Measurements from ENCODE around the gene AIFM2. TPM values are rescaled to one million over a fixed set of nuclear protein-coding genes. Genes with fewer than 3 reads are reported as not detected.

The AIFM2 gene
- polyA plus RNA-seq, 3 donors, result 0.28 to 2.1 (median 0.41) TPM

DNA sequence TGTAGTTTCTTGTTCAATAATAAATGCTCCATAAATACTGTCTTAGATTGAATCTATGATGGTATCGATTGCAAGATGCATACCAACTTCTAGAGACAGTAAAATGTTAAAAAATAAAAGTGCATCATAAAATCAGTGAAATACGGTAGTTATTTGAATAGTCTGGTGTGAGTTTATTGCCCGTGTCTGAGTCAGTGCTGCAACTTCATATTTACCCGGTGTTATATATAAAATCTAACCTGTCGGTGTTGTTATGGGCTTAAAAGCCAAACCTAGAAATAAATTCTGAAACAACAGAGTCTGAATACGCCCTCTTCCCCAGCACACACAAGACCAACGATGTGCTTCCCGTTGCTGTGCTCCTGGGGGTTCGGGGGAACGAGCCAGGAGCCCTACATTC lies 63.7 kb downstream of the AIFM2 start:
- no peak overlapping the region for H3K4me3 Mint-ChIP-seq
- Histone ChIP-seq H2AFZ (ENCODE audit: insufficient read depth, low read depth, low read length, poor library complexity, severe bottlenecking) (no peak overlapping the region), H3K36me3 (replicated peaks in 1 of 2; ENCODE audit: control insufficient read depth in 1 of 2, insufficient read depth in 2 of 2, low read length in 2 of 2) (no peaks in the 10 kb centered on the region), H3K9me3 (replicated peaks in 1 of 2; ENCODE audit: control insufficient read depth in 1 of 2, insufficient read depth in 1 of 2, low read length in 2 of 2) (no peaks in the 10 kb centered on the region), H3K27me3 (ENCODE audit: control insufficient read depth in 2 of 2, insufficient read depth in 2 of 2, low read length in 2 of 2) (no peaks in the 10 kb centered on the region), H3K4me1 (ENCODE audit: control insufficient read depth in 1 of 2, insufficient read depth in 2 of 2, low read length in 2 of 2) (no peaks in the 10 kb centered on the region), H3K79me2 (ENCODE audit: insufficient read depth, low read length) (no peaks in the 10 kb centered on the region), H4K20me1 (ENCODE audit: insufficient read depth, low read length) (no peaks in the 10 kb centered on the region), H3K4me3 (replicated peaks in 1 of 3; ENCODE audit: low read depth in 2 of 3, low read length in 3 of 3) (no peak overlapping the region), H3K27ac (ENCODE audit: low read depth in 1 of 2, low read length in 2 of 2) (no peak overlapping the region), H3K4me2 (replicated peaks; ENCODE audit: extremely low read depth, low read length, poor library complexity, severe bottlenecking) (no peak overlapping the region), H3K9ac (ENCODE audit: insufficient read depth, low read length, poor library complexity, severe bottlenecking) (no peak overlapping the region)
- intact Hi-C loops (cut with micrococcal nuclease), result no loop called here
- no peak for DNase-seq
- WGBS (ENCODE audit: insufficient coverage), result 91% methylated on average over 7 of the region's 10 CpGs
- no peak overlapping the region for H3K27ac Mint-ChIP-seq
- TF ChIP-seq, protein P1, sequence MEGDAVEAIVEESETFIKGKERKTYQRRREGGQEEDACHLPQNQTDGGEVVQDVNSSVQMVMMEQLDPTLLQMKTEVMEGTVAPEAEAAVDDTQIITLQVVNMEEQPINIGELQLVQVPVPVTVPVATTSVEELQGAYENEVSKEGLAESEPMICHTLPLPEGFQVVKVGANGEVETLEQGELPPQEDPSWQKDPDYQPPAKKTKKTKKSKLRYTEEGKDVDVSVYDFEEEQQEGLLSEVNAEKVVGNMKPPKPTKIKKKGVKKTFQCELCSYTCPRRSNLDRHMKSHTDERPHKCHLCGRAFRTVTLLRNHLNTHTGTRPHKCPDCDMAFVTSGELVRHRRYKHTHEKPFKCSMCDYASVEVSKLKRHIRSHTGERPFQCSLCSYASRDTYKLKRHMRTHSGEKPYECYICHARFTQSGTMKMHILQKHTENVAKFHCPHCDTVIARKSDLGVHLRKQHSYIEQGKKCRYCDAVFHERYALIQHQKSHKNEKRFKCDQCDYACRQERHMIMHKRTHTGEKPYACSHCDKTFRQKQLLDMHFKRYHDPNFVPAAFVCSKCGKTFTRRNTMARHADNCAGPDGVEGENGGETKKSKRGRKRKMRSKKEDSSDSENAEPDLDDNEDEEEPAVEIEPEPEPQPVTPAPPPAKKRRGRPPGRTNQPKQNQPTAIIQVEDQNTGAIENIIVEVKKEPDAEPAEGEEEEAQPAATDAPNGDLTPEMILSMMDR (IDR thresholded peaks at IDR 0.05), result no peak
- peaks cover 0 to 2% (median 0%) of the 10 kb centered on the region in 7 donors for H3K9me3 Mint-ChIP-seq
- no peaks in the 10 kb centered on the region for H3K4me1 Mint-ChIP-seq
- H3K27me3 Mint-ChIP-seq (ENCODE audit: low read depth in 3 of 3), result peaks cover 0 to 2% (median 0%) of the 10 kb centered on the region in 3 donors
- H3K36me3 Mint-ChIP-seq, result no peaks in the 10 kb centered on the region

DNA sequence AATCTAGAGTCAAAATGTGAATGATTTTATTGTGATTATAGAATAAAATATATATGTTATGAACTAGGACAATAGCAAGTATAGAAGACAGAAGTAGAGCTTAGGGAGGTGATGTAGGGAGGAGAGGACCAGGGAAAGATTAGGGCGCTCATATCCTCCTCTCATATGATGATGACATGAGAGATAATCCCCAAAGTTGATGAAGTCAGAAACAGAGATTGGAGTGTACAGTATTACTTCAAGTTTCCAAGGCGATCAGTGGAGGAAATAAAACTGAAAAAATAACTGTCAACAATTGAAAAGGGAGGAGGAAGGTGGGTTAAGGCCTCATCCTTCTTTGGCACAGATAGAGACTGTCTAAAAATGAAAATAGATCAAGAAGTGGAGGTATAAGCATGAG lies 65.0 kb downstream of the AIFM2 start:
- Mint-ChIP-seq H3K4me1 (no peaks in the 10 kb centered on the region), H3K27ac (no peak overlapping the region), H3K4me3 (no peak overlapping the region), H3K27me3 (ENCODE audit: low read depth in 3 of 3) (peaks cover 0 to 2% (median 0%) of the 10 kb centered on the region in 3 donors), H3K36me3 (no peaks in the 10 kb centered on the region), H3K9me3 (peaks cover 0 to 2% (median 0%) of the 10 kb centered on the region in 7 donors)
- no peaks in the 10 kb centered on the region for H3K4me1 ChIP-seq (ENCODE audit: control insufficient read depth in 1 of 2, insufficient read depth in 2 of 2, low read length in 2 of 2)
- no peak overlapping the region for H2AFZ ChIP-seq (ENCODE audit: insufficient read depth, low read depth, low read length, poor library complexity, severe bottlenecking)
- H3K9ac ChIP-seq (ENCODE audit: insufficient read depth, low read length, poor library complexity, severe bottlenecking), result no peak overlapping the region
- no peaks in the 10 kb centered on the region for H3K27me3 ChIP-seq (ENCODE audit: control insufficient read depth in 2 of 2, insufficient read depth in 2 of 2, low read length in 2 of 2)
- intact Hi-C loops (cut with micrococcal nuclease), result no loop called here
- H3K79me2 ChIP-seq (ENCODE audit: insufficient read depth, low read length), result no peaks in the 10 kb centered on the region
- no peak overlapping the region for H3K4me2 ChIP-seq (replicated peaks; ENCODE audit: extremely low read depth, low read length, poor library complexity, severe bottlenecking)
- no peaks in the 10 kb centered on the region for H3K36me3 ChIP-seq (replicated peaks in 1 of 2; ENCODE audit: control insufficient read depth in 1 of 2, insufficient read depth in 2 of 2, low read length in 2 of 2)
- DNase-seq, result no peak
- no peak overlapping the region for H3K27ac ChIP-seq (ENCODE audit: low read depth in 1 of 2, low read length in 2 of 2)
- 86% methylated on average over 1 of the region's 2 CpGs for WGBS (ENCODE audit: insufficient coverage)
- H4K20me1 ChIP-seq (ENCODE audit: insufficient read depth, low read length), result no peaks in the 10 kb centered on the region
- H3K4me3 ChIP-seq (replicated peaks in 1 of 3; ENCODE audit: low read depth in 2 of 3, low read length in 3 of 3), result no peak overlapping the region
- TF ChIP-seq, protein P1 (IDR thresholded peaks at IDR 0.05), result no peak
- no peaks in the 10 kb centered on the region for H3K9me3 ChIP-seq (replicated peaks in 1 of 2; ENCODE audit: control insufficient read depth in 1 of 2, insufficient read depth in 1 of 2, low read length in 2 of 2)
